ENCODE measurements around the gene PRG3.
A peak's percentile ranks its signal among the peaks of the same experiment; 100 is the strongest.
"Not testable (repeated sequence)": the region's sequence is repeated elsewhere in the genome, so short reads cannot be mapped to it uniquely, and the experiment has no call there.

The PRG3 gene

DNA sequence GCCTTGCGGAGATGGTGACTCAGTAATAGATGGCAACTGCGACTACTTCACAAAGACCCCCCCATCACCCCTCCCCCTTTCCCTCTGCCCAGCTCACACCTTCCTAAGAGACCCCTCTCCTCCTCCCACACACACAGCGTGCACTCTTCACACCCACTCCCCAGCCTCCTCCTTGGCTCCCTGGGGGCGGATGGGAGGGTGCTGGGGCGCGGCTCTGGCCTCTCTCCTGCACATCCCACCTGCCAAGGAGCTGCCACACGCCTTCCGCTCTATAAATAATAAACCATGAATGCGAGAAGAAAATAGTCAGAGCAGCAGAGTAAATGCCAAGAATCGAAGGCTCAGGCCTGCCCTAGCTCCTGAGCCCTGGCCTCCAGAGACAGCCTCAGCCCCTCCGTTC is 38.2 kb downstream of the PRG3 start:
- Histone ChIP-seq H3K9me3 (ENCODE audit: insufficient read depth, low read depth, low read length) (no peaks in the 10 kb centered on the region), H3K36me3 (ENCODE audit: insufficient read depth, low read depth, low read length) (no peaks in the 10 kb centered on the region), H3K9ac (ENCODE audit: low read depth, low read length) (no peak overlapping the region), H3K27me3 (ENCODE audit: insufficient read depth, low read length) (peaks cover 36% of the 10 kb centered on the region), H3K27ac (ENCODE audit: low read length) (no peak overlapping the region), H3K4me1 (ENCODE audit: insufficient read depth, low read length) (peaks cover 11% of the 10 kb centered on the region), H3K4me3 (ENCODE audit: low read length) (no peak overlapping the region)

GRCh38 chr11:57341250-57341808 is 39.6 kb downstream of the PRG3 start:
- no peaks in the 10 kb centered on the region for H3K9me3 ChIP-seq (ENCODE audit: insufficient read depth, low read depth, low read length)
- no peak overlapping the region for H3K27ac ChIP-seq (ENCODE audit: low read length)
- H3K9ac ChIP-seq (ENCODE audit: low read depth, low read length), result no peak overlapping the region
- no peaks in the 10 kb centered on the region for H3K36me3 ChIP-seq (ENCODE audit: insufficient read depth, low read depth, low read length)
- peaks cover 26% of the 10 kb centered on the region for H3K27me3 ChIP-seq (ENCODE audit: insufficient read depth, low read length)
- H3K4me3 ChIP-seq (ENCODE audit: low read length), result no peak overlapping the region
- H3K4me1 ChIP-seq (ENCODE audit: insufficient read depth, low read length), result peaks cover 11% of the 10 kb centered on the region

DNA sequence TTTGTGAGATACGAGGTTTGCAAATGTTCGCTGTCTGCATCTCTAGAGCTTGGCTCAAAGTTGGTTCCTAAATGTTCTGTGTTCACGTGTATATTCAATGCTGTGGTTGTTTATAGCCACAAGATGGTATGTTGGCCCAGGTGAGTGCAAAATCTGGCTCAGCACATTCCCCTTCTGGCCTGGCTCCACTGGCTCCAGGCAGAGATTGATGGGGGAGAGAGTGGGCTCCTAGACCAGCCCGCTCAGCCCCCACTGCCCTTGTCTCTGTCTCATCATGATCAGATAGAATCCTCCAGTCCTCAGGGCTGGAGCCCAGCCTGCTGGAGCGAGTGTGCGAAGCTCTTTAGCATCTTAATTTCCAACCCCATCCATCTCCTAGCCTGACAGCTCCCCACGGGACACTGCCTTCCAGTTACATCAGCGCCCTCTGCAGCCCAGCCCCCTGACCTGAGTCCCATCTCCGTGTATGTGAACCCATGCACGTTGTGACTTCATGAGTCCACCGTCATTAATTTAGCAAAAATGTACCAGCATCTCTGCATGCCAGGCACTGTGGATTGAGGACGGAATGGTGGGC is 40.8 kb downstream of the PRG3 start:
- no peak overlapping the region for H3K27ac ChIP-seq (ENCODE audit: low read length)
- peaks cover 14% of the 10 kb centered on the region for H3K4me1 ChIP-seq (ENCODE audit: insufficient read depth, low read length)
- no peak overlapping the region for H3K9ac ChIP-seq (ENCODE audit: low read depth, low read length)
- H3K36me3 ChIP-seq (ENCODE audit: insufficient read depth, low read depth, low read length), result no peaks in the 10 kb centered on the region
- no peak overlapping the region for H3K4me3 ChIP-seq (ENCODE audit: low read length)
- H3K9me3 ChIP-seq (ENCODE audit: insufficient read depth, low read depth, low read length), result no peaks in the 10 kb centered on the region
- peaks cover 24% of the 10 kb centered on the region for H3K27me3 ChIP-seq (ENCODE audit: insufficient read depth, low read length)

DNA sequence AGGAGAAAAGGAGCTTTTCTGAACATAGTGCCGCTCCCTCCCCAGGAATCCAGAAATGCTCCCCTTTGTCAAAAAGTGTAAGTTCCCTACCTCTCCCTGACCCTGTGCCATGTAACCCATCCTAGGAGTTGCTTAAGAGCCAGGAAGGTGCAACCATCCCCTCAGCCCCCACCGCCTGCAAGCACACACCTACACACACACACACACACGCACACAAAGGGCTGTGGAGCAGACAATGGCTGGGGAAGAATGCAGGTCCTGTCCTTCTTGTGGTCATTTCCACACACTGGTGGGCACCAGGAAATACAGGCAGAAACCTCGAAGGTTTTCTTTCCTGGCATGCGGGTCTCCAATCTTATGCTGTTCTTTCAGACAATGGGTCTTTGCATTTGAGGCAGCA is 41.6 kb downstream of the PRG3 start:
- H3K4me1 ChIP-seq (ENCODE audit: insufficient read depth, low read length), result peaks cover 21% of the 10 kb centered on the region
- no peak overlapping the region for H3K27ac ChIP-seq (ENCODE audit: low read length)
- H3K27me3 ChIP-seq (ENCODE audit: insufficient read depth, low read length), result peaks cover 21% of the 10 kb centered on the region
- H3K36me3 ChIP-seq (ENCODE audit: insufficient read depth, low read depth, low read length), result peaks cover 7% of the 10 kb centered on the region
- no peak overlapping the region for H3K9ac ChIP-seq (ENCODE audit: low read depth, low read length)
- no peaks in the 10 kb centered on the region for H3K9me3 ChIP-seq (ENCODE audit: insufficient read depth, low read depth, low read length)
- H3K4me3 ChIP-seq (ENCODE audit: low read length), result no peak overlapping the region

DNA sequence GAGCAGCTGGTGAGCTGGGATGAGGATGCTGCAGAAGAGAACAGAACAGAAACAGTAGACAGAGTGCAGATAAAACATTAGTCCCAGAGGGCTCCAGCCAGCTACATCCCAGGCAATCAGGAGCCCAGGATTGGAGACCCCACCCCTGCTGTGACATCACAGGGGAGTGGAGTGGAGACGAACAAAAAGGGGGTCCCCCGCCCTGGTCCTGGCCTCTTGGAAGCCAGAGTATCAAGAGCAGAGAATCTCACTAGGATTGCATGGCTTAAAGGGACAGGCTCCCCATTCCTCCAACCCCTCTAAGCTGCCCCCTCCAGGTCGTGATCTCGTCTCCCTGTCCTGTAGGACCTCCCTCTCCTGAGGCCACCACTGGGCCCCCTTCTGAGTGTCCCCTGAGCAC is 42.8 kb downstream of the PRG3 start, which contains the start of gene P2RX3:
TSS of gene P2RX3 (plus strand) at position 211 of the 400 bp plus-strand sequence. CDS start 199 bp downstream, outside the sequence.
- Histone ChIP-seq H3K27ac (ENCODE audit: low read length) (no peak within 1 kb of the TSS), H3K4me1 (ENCODE audit: insufficient read depth, low read length) (peaks cover 17% of the 10 kb centered on the region), H3K4me3 (ENCODE audit: low read length) (no peak within 1 kb of the TSS), H3K9me3 (ENCODE audit: insufficient read depth, low read depth, low read length) (no peaks in the 10 kb centered on the region), H3K36me3 (ENCODE audit: insufficient read depth, low read depth, low read length) (peaks cover 19% of the 10 kb centered on the region), H3K9ac (ENCODE audit: low read depth, low read length) (no peak within 1 kb of the TSS), H3K27me3 (ENCODE audit: insufficient read depth, low read length) (peaks cover 21% of the 10 kb centered on the region)

DNA sequence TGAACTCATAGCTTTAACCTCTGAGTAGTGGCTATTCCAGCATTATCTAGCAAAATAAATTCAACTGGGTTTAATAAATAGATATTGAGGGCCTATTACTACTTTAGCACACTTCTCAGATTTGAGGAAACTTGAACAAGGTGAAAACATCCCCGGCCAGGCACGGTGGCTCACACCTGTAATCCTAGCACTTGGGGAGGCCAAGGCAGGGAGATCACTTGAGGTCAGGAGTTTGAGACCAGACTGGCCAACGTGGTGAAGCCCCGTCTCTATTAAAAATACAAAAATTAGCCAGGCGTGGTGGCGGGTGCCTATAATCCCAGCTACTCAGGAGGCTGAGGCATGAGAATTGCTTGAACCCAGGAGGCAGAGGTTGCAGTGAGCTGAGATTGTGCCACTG is 44.1 kb downstream of the PRG3 start:
- Histone ChIP-seq H3K36me3 (ENCODE audit: insufficient read depth, low read depth, low read length) (peaks cover 32% of the 10 kb centered on the region), H3K27me3 (ENCODE audit: insufficient read depth, low read length) (peaks cover 21% of the 10 kb centered on the region), H3K4me1 (ENCODE audit: insufficient read depth, low read length) (peaks cover 14% of the 10 kb centered on the region)
- not testable (repeated sequence) for H3K9me3 ChIP-seq (ENCODE audit: insufficient read depth, low read depth, low read length); H3K4me3 ChIP-seq (ENCODE audit: low read length); H3K9ac ChIP-seq (ENCODE audit: low read depth, low read length); H3K27ac ChIP-seq (ENCODE audit: low read length)

DNA sequence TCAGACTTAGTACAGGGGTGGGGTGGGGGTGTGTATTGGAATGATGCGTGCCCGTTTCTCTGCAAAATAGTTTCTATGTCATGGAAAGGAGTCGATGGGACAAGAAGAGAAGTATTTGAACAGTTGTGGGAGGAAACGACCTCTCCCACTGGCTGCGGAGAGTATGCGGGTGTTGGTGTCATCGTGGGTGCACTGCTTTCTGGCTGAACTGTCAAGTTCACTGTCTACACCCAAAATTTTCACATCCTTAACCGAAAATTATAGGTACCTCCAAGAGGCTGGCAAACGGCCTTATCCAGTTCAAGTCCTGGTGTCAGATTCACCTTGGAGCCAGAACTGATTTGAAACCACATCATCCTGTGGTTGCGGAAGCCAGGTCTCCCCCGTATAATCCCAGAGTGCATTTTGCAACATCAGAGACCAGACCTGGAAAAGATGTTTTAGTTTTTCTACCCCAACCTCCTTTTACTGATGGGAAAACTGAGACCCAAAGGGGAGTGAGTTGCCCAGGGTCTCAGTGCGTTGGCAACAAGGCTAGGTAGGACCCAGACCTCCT is 44.8 kb downstream of the PRG3 start:
- Histone ChIP-seq H3K9ac (ENCODE audit: low read depth, low read length) (peak overlapping the region; percentile 75; the same call in 1 of the 2 replicates), H3K27ac (ENCODE audit: low read length) (no peak overlapping the region), H3K4me1 (ENCODE audit: insufficient read depth, low read length) (peaks cover 14% of the 10 kb centered on the region), H3K4me3 (ENCODE audit: low read length) (peak overlapping the region; percentile 97), H3K36me3 (ENCODE audit: insufficient read depth, low read depth, low read length) (peaks cover 39% of the 10 kb centered on the region), H3K27me3 (ENCODE audit: insufficient read depth, low read length) (peaks cover 21% of the 10 kb centered on the region), H3K9me3 (ENCODE audit: insufficient read depth, low read depth, low read length) (no peaks in the 10 kb centered on the region)

GRCh38 chr11:57335343-57336110 is 45.4 kb downstream of the PRG3 start, which contains the start of gene SSRP1:
Gene SSRP1 (minus strand): TSS chr11:57335892. CDS start chr11:57335121, 771 bp downstream.
- Histone ChIP-seq H3K4me3 (ENCODE audit: low read length) (peak within 1 kb of the TSS; percentile 97), H3K27ac (ENCODE audit: low read length) (peak within 1 kb of the TSS; percentile 72), H3K4me1 (ENCODE audit: insufficient read depth, low read length) (peaks cover 14% of the 10 kb centered on the region), H3K9me3 (ENCODE audit: insufficient read depth, low read depth, low read length) (no peaks in the 10 kb centered on the region), H3K36me3 (ENCODE audit: insufficient read depth, low read depth, low read length) (peaks cover 45% of the 10 kb centered on the region), H3K27me3 (ENCODE audit: insufficient read depth, low read length) (peaks cover 14% of the 10 kb centered on the region), H3K9ac (ENCODE audit: low read depth, low read length) (peak within 1 kb of the TSS; percentile 81)

GRCh38 chr11:57335023-57335342 is 46.0 kb downstream of the PRG3 start:
- peak overlapping the region; percentile 72 for H3K27ac ChIP-seq (ENCODE audit: low read length)
- peaks cover 51% of the 10 kb centered on the region for H3K36me3 ChIP-seq (ENCODE audit: insufficient read depth, low read depth, low read length)
- H3K27me3 ChIP-seq (ENCODE audit: insufficient read depth, low read length), result peaks cover 11% of the 10 kb centered on the region; the same call in 1 of the 2 replicates
- peak overlapping the region; percentile 81 for H3K9ac ChIP-seq (ENCODE audit: low read depth, low read length)
- H3K9me3 ChIP-seq (ENCODE audit: insufficient read depth, low read depth, low read length), result no peaks in the 10 kb centered on the region
- H3K4me3 ChIP-seq (ENCODE audit: low read length), result peak overlapping the region; percentile 97
- peaks cover 14% of the 10 kb centered on the region for H3K4me1 ChIP-seq (ENCODE audit: insufficient read depth, low read length)

- no peaks in the 10 kb centered on the region for H3K9me3 ChIP-seq (ENCODE audit: insufficient read depth, low read depth, low read length)
- H3K4me1 ChIP-seq (ENCODE audit: insufficient read depth, low read length), result peaks cover 10% of the 10 kb centered on the region
- no peak overlapping the region for H3K4me3 ChIP-seq (ENCODE audit: low read length)
- H3K27ac ChIP-seq (ENCODE audit: low read length), result no peak overlapping the region
- no peak overlapping the region for H3K9ac ChIP-seq (ENCODE audit: low read depth, low read length)
- H3K27me3 ChIP-seq (ENCODE audit: insufficient read depth, low read length), result no peaks in the 10 kb centered on the region
- H3K36me3 ChIP-seq (ENCODE audit: insufficient read depth, low read depth, low read length), result peaks cover 72% of the 10 kb centered on the region
Observed at GRCh38 chr11:57332694-57333440, 48.1 kb downstream of the PRG3 start.

- peaks cover 83% of the 10 kb centered on the region for H3K36me3 ChIP-seq (ENCODE audit: insufficient read depth, low read depth, low read length)
Observed at GRCh38 chr11:57331720-57332119, 49.2 kb downstream of the PRG3 start.

More at GRCh38 chr11:57331720-57332119, 49.2 kb downstream of the PRG3 start:
- Histone ChIP-seq H3K4me3 (ENCODE audit: low read length) (no peak overlapping the region), H3K9me3 (ENCODE audit: insufficient read depth, low read depth, low read length) (no peaks in the 10 kb centered on the region), H3K4me1 (ENCODE audit: insufficient read depth, low read length) (peaks cover 10% of the 10 kb centered on the region), H3K9ac (ENCODE audit: low read depth, low read length) (no peak overlapping the region), H3K27me3 (ENCODE audit: insufficient read depth, low read length) (no peaks in the 10 kb centered on the region), H3K27ac (ENCODE audit: low read length) (no peak overlapping the region)

Measured in iPS-20b (cell line).